Effector CD4-positive, alpha-beta T cell (primary cell): ENCODE results near the gene GLRA3.

Source experiments
- DNase-seq: peaks from one replicate; pipeline ENCODE4 v3.0.0-alpha.2; 2020

The GLRA3 gene

DNA sequence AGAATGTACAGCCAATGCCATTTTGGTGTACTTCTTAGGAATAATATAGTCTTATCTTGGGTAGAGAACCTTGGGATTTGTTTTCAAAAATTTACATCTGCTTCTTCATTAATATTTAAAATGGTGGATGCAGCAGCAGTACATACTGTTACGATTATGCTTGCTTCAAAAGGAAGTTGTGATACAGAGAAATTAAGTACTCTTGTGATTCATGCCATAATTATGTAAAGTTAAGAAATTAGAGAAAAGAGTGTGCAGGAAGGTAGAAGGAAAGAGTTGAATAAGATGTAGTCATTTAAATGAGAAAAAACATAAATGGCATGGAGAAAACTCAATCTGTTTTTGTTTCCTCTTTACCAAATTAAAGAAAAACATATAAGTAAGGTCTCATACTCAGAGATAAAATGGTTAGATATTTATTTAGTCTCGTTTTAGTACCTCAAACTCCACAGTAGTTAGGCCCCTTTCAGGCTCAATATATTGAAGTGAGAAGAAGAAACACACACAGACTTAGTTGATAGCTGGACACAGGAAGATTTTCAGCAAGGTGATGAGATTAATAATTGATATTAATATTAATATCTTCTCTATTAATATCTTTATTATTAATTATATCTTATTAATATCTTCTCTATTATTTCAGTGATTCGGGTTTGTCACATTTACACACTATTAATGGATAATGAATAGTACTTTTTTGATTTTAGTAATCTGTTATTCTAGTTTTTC is 236.6 kb downstream of the GLRA3 start:
- no peak for DNase-seq

- no peak for DNase-seq
These were observed 237.6 kb downstream of the GLRA3 start for GRCh38 chr4:174591243-174592021.

DNA sequence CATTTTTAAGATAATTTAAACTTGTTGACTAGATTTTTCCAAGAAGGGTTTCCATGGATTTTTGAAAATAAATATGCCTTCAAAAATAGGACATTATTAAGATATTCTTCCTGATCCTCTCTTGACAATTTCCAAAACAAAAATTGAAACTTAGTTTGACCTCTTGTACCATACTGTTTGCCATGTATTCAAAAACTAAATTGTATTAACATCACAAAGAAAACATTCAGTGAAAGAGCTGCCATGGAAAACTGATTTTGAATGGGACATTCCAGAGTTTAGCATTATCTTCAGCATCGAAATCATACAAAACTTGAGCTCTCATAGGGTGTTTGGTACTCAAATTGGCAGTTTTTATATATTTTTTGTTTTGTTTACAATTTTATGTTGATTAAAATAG is 238.7 kb downstream of the GLRA3 start:
- DNase-seq: no peak
